AG04450 (cell line): ENCODE results near the gene POLD3. TPM values are rescaled to one million over a fixed set of nuclear protein-coding genes. Genes with fewer than 3 reads are reported as not detected.
"Not testable (repeated sequence)": the region's sequence is repeated elsewhere in the genome, so short reads cannot be mapped to it uniquely, and the experiment has no call there.

Source experiments
- CTCF ChIA-PET: fragments of 300-600, 350-600 bp; formaldehyde crosslinking; extraction: SDS; loops from one replicate; lab custom pipeline; 2022; ENCODE audit warnings: antibody characterized with exemption, inconsistent platforms; lab: Charles Lee
- POLR2A ChIA-PET: fragments of 350-600 bp; formaldehyde crosslinking; extraction: SDS; loops from one replicate; lab custom pipeline; 2021; ENCODE audit warnings: antibody characterized with exemption, inconsistent platforms; lab: Yijun Ruan, JAX
- DNase-seq: peaks from one replicate; pipeline ENCODE4 v3.0.0-alpha.2; 2011; ENCODE audit warnings: low read depth, low spot score
- H3K27ac ChIP-seq: one replicate; pipeline ENCODE4 v1.5.1; 2012; ENCODE audit warnings: low read depth, low read length, control low read depth
- H3K27me3 ChIP-seq: one replicate; pipeline ENCODE4 v1.6.0; 2012; ENCODE audit warnings: low read length; ENCODE audit not compliant: control insufficient read depth, insufficient read depth
- H3K4me3 ChIP-seq: 2 replicates; pipeline ENCODE4 v1.5.1; 2011; ENCODE audit warnings: mild to moderate bottlenecking, low read depth, low read length, control low read depth
- H3K9me3 ChIP-seq: 2 replicates; pipeline ENCODE4 v1.5.1; 2012; ENCODE audit warnings: low read length; ENCODE audit not compliant: control insufficient read depth, insufficient read depth
- polyA plus RNA-seq: library from polyadenylated mRNA; depleted of rRNA; stranded (reverse); fragments of >200 nt; gene quantifications from 2 replicates; pipeline ENCODE4 v1.2.3, GENCODE V29; 2011
- TF ChIP-seq, protein P1 (sequence below): IDR thresholded peaks from 2 replicates; pipeline ENCODE4 v1.5.1; 2011; ENCODE audit warnings: low read depth, low read length, control low read depth, inconsistent platforms

The POLD3 gene
- polyA plus RNA-seq, 1 experiment = 14.8 TPM

DNA sequence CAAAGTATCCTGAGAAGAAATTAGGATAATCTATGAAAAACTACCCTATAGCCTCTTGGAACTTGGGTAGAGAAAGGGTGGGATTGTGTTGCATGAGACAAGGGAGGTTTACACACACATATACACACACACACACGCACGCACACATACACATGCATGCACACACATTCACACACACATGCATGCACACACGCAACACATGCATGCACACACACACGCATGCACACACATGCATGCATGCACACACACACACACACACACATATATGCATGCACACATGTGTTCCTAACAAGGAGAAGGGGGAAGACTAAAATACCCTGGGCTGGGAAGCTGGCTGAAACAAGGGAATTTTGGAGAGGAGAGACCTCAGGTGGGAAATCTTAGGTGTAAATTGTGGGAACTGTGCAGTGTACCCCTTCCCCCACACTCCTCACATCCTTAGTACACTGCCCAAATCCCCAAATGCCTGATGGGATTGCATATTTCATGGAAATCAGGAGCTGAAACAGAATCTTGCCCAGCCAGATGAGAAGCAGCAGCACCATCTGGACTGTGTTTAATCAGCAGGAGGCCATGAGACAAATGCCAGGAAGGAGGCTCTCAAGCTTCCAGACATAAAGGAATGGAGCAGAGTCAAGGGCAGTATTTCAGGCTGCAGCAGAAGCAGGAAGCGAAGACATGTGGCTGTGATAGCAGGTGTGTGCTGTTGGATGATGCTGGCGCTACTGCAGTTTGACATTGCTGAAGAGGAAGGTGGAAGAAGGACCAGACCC, 14.6 kb upstream of the POLD3 start:
- Histone ChIP-seq H3K4me3 (no peak overlapping the region), H3K9me3 (no peaks in the 10 kb centered on the region), H3K27ac (no peak overlapping the region), H3K27me3 (peaks cover 6% of the 10 kb centered on the region)
- ChIA-PET POLR2A (no interaction called here), CTCF (interaction anchor here (0.9 kb wide), 1 partner anchor 162 kb away, joined by 3 read pairs; no protein-coding TSS in a partner anchor)
- DNase-seq = no peak
- TF ChIP-seq, protein P1, sequence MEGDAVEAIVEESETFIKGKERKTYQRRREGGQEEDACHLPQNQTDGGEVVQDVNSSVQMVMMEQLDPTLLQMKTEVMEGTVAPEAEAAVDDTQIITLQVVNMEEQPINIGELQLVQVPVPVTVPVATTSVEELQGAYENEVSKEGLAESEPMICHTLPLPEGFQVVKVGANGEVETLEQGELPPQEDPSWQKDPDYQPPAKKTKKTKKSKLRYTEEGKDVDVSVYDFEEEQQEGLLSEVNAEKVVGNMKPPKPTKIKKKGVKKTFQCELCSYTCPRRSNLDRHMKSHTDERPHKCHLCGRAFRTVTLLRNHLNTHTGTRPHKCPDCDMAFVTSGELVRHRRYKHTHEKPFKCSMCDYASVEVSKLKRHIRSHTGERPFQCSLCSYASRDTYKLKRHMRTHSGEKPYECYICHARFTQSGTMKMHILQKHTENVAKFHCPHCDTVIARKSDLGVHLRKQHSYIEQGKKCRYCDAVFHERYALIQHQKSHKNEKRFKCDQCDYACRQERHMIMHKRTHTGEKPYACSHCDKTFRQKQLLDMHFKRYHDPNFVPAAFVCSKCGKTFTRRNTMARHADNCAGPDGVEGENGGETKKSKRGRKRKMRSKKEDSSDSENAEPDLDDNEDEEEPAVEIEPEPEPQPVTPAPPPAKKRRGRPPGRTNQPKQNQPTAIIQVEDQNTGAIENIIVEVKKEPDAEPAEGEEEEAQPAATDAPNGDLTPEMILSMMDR = no peak

GRCh38 chr11:74579577-74580270, 12.7 kb upstream of the POLD3 start:
- DNase-seq = no peak
- POLR2A ChIA-PET = no interaction called here
- no peaks in the 10 kb centered on the region for H3K9me3 ChIP-seq
- peaks cover 3% of the 10 kb centered on the region for H3K27me3 ChIP-seq
- no peak overlapping the region for H3K27ac ChIP-seq
- CTCF ChIA-PET = interaction anchor here (0.7 to 1.5 kb wide), 3 partner anchors 9 to 422 kb away, joined by 3 to 4 read pairs (median 4); no protein-coding TSS in a partner anchor
- TF ChIP-seq, protein P1 = no peak
- H3K4me3 ChIP-seq = no peak overlapping the region

DNA sequence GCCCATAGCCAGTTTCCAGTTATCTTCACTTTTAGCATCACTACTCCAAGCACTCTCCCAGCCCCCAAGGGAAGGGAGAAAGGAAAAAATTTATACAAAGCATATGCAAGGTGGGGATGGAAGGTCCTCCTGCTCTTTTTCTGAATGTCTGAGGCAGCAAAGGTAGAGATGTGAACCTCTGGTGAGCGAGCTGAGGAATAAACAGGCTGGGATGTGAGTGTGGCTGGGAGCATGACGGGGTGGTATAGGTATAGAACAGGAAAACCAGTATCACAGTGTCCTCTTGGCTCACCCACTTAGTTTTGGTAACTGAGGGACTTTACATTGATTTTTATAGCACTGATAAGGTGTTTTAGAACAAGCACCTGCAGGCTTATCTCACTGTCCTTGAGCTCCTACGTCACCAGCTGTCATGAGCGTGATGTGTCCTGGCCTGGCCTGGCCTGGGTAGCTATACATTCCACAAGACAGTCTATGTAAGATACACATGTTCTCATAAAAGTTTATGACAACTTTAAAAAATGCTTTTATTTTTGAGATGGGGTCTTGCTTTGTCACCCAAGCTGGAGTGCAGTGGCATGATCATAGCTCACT, 10.3 kb upstream of the POLD3 start:
- Histone ChIP-seq H3K9me3 (no peaks in the 10 kb centered on the region), H3K27me3 (peaks cover 3% of the 10 kb centered on the region), H3K4me3 (no peak overlapping the region), H3K27ac (no peak overlapping the region)
- TF ChIP-seq, protein P1 = no peak
- no peak for DNase-seq
- ChIA-PET CTCF (interaction anchor here (1.1 kb wide), 1 partner anchor 11 kb away, joined by 3 read pairs; no protein-coding TSS in a partner anchor), POLR2A (interaction anchor here (0.5 to 1.4 kb wide), 3 partner anchors 10 to 303 kb away, joined by 4 read pairs; partner anchors contain the start of gene POLD3)

DNA sequence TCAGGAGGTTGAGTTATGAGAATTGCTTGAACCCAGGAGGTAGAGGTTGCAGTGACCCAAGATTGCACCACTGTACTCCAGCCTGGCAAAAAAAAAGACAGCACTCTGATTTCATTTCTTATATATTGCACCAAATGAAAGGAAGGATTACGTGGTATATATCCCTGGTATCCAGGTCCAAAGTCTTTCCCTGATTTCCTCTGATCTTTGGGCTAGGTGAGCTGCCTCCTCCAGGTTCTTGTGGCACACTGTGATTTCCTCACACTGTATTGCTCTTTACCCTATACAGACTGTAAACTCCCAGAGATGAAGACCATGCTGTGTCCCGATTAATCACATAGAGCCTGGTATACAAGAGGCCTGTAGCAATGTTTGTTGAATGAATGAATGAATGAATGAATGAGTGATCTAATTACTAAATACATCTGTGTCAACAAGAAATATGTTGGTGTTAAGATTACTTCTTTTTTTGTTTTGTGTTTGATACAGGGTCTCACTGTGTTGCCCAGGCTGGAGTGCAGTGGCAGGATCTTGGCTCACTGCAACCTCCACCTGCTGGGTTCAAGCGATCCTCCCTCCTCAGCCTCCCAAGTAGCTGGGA, 9.3 kb upstream of the POLD3 start:
- H3K27ac ChIP-seq = no peak overlapping the region
- H3K27me3 ChIP-seq = peaks cover 3% of the 10 kb centered on the region
- ChIA-PET CTCF (no interaction called here), POLR2A (no interaction called here)
- TF ChIP-seq, protein P1 = no peak
- H3K4me3 ChIP-seq = no peak overlapping the region
- no peak for DNase-seq
- H3K9me3 ChIP-seq = no peaks in the 10 kb centered on the region

DNA sequence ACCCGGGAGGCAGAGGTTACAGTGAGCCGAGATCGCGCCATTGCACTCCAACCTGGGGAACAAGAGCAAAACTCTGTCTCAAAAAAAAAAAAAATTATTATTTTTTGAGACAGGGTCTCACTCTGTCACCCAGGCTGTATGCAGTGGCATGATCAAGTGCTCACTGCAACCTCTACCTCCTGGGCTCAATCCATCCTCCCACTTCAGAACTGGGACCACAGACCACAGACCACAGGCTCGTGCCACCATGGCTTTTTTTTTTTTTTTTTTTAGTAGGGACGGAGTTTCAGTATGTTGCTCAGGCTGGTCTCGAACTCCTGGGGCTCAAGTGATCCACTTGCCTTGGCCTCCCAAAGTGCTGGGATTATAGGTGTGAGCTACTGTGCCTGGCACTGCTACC, 1.9 kb upstream of the POLD3 start:
- POLR2A ChIA-PET, H3K9me3 ChIP-seq, H3K27ac ChIP-seq, CTCF ChIA-PET, H3K27me3 ChIP-seq, H3K4me3 ChIP-seq, DNase-seq: not testable (repeated sequence)
